ENCODE results near the gene C6orf141. TPM values are rescaled to one million over a fixed set of nuclear protein-coding genes. Genes with fewer than 3 reads are reported as not detected.

The C6orf141 gene
- total RNA-seq, 1 experiment from 2014 or later, result 31.6 TPM

DNA sequence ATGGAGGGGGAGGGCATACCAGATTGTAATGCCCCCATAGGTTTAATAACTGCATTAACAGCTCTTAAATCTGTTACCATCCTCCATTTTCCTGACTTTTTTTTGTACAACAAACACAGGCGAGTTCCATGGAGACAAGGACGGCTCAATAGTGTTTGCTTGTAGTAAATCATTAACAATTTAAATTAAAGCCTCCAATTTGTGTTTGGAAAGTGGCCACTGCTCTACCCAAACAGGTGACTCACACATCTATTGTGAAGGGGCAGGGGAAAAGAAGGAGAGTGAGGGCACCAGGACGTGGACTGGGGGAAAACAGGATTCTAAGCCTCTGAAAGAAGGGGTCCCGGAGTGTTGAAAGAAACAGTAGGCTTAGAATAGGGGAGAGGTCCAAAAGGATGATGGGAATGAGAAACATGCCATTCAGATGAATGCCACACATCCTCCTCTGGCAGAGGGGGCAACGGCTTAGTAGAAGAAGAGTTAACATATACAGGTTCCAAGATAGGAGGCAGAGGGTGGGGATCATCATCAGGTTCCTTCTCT, 43.8 kb upstream of the C6orf141 start (continued):
- no peak for TF ChIP-seq RAD21 (IDR thresholded peaks at IDR 0.05; ENCODE audit: low read depth)

- no peaks in the 10 kb centered on the region for H3K4me1 ChIP-seq (ENCODE audit: control insufficient read depth in 1 of 2, insufficient read depth in 2 of 2, low read length in 2 of 2)
- H3K4me2 ChIP-seq (ENCODE audit: low read length), result no peak overlapping the region
- CTCF ChIA-PET, result no interaction called here
- H3K27me3 ChIP-seq (ENCODE audit: insufficient read depth, low read length), result no peaks in the 10 kb centered on the region
- POLR2A ChIA-PET, result no interaction called here
- no peak overlapping the region for H3K27ac ChIP-seq (ENCODE audit: low read depth, low read length)
- H4K20me1 ChIP-seq (ENCODE audit: insufficient read depth), result no peaks in the 10 kb centered on the region
- DNase-seq (ENCODE audit: low read depth, low spot score) (no peak), ATAC-seq (no peak)
- H3K36me3 ChIP-seq (ENCODE audit: control insufficient read depth in 1 of 2, insufficient read depth in 2 of 2, low read length in 2 of 2), result no peaks in the 10 kb centered on the region
- no peak for TF ChIP-seq FOSL1 (IDR thresholded peaks at IDR 0.05; ENCODE audit: low read depth)
- no peak for TF ChIP-seq ZFX (IDR thresholded peaks at IDR 0.05)
- no peak for TF ChIP-seq POLR2AphosphoS5 (IDR thresholded peaks at IDR 0.05; ENCODE audit: low read depth, low read length)
- TF ChIP-seq YY1 (IDR thresholded peaks at IDR 0.05; ENCODE audit: extremely low read depth, insufficient replicate concordance, low read depth, low read length), result no peak
- no peak for TF ChIP-seq CBX3 (IDR thresholded peaks at IDR 0.05; ENCODE audit: low read depth)
- TF ChIP-seq EZH2 (IDR thresholded peaks at IDR 0.05), result no peak
- no peak for TF ChIP-seq SP1 (IDR thresholded peaks at IDR 0.05; ENCODE audit: low read depth)
- TF ChIP-seq, protein P1, sequence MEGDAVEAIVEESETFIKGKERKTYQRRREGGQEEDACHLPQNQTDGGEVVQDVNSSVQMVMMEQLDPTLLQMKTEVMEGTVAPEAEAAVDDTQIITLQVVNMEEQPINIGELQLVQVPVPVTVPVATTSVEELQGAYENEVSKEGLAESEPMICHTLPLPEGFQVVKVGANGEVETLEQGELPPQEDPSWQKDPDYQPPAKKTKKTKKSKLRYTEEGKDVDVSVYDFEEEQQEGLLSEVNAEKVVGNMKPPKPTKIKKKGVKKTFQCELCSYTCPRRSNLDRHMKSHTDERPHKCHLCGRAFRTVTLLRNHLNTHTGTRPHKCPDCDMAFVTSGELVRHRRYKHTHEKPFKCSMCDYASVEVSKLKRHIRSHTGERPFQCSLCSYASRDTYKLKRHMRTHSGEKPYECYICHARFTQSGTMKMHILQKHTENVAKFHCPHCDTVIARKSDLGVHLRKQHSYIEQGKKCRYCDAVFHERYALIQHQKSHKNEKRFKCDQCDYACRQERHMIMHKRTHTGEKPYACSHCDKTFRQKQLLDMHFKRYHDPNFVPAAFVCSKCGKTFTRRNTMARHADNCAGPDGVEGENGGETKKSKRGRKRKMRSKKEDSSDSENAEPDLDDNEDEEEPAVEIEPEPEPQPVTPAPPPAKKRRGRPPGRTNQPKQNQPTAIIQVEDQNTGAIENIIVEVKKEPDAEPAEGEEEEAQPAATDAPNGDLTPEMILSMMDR (IDR thresholded peaks at IDR 0.05 in 2 of 3, conservative IDR thresholded peaks at IDR 0.05 in 1 of 3; ENCODE audit: borderline replicate concordance in 1 of 3, insufficient read depth in 1 of 3, low read depth in 2 of 3, low read length in 2 of 3), result no peak
- TF ChIP-seq, protein P2, sequence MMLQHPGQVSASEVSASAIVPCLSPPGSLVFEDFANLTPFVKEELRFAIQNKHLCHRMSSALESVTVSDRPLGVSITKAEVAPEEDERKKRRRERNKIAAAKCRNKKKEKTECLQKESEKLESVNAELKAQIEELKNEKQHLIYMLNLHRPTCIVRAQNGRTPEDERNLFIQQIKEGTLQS (IDR thresholded peaks at IDR 0.05), result no peak
- TF ChIP-seq, protein P3, sequence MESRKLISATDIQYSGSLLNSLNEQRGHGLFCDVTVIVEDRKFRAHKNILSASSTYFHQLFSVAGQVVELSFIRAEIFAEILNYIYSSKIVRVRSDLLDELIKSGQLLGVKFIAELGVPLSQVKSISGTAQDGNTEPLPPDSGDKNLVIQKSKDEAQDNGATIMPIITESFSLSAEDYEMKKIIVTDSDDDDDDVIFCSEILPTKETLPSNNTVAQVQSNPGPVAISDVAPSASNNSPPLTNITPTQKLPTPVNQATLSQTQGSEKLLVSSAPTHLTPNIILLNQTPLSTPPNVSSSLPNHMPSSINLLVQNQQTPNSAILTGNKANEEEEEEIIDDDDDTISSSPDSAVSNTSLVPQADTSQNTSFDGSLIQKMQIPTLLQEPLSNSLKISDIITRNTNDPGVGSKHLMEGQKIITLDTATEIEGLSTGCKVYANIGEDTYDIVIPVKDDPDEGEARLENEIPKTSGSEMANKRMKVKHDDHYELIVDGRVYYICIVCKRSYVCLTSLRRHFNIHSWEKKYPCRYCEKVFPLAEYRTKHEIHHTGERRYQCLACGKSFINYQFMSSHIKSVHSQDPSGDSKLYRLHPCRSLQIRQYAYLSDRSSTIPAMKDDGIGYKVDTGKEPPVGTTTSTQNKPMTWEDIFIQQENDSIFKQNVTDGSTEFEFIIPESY (IDR thresholded peaks at IDR 0.05; ENCODE audit: extremely low read depth, insufficient replicate concordance, low read length), result no peak
- no peak for TF ChIP-seq EGR1 (IDR thresholded peaks at IDR 0.05; ENCODE audit: low read depth)
- TF ChIP-seq CEBPB (IDR thresholded peaks at IDR 0.05; ENCODE audit: low read depth), result no peak
- TF ChIP-seq, protein P4, sequence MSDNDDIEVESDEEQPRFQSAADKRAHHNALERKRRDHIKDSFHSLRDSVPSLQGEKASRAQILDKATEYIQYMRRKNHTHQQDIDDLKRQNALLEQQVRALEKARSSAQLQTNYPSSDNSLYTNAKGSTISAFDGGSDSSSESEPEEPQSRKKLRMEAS (IDR thresholded peaks at IDR 0.05), result no peak
- no peaks in the 10 kb centered on the region for H3K79me2 ChIP-seq (ENCODE audit: insufficient read depth, low read length)
- RAD21 ChIA-PET (ENCODE audit: low non-redundant PET in 1 of 2, low total read pairs in 2 of 2, uncharacterized antibody in 2 of 2, unreplicated experiment in 2 of 2), result no interaction called here
- no peak overlapping the region for H3K9ac ChIP-seq (ENCODE audit: low read length)
- intact Hi-C loops (cut with micrococcal nuclease), result loop anchor here (5.0 kb wide), 1 partner anchor 317 kb away; no protein-coding TSS in a partner anchor
- H3K9me3 ChIP-seq (ENCODE audit: control insufficient read depth in 1 of 2, insufficient read depth in 1 of 2, low read depth in 1 of 2, low read length in 2 of 2), result no peaks in the 10 kb centered on the region; a peak in 1 of 4 replicates
- H3K9me2 ChIP-seq (ENCODE audit: insufficient read depth), result peaks cover 3% of the 10 kb centered on the region; the same call in 1 of the 2 replicates
- no peak overlapping the region for H2AFZ ChIP-seq (ENCODE audit: low read depth, low read length, poor library complexity, severe bottlenecking)
- H3K4me3 ChIP-seq (replicated peaks in 1 of 2; ENCODE audit: low read depth in 1 of 2, low read length in 2 of 2), result no peak overlapping the region
- BruUV-seq (replicated peaks), result no TSS peak
Observed at GRCh38 chr6:49509342-49509741, 41.1 kb upstream of the C6orf141 start.

All from HCT116 (cell line).